ENCODE measurements around the gene SEPTIN8. TPM values are rescaled to one million over a fixed set of nuclear protein-coding genes. Genes with fewer than 3 reads are reported as not detected.
A peak's percentile ranks its signal among the peaks of the same experiment; 100 is the strongest.

SEPTIN8 gene
- total and polyA plus RNA-seq, 10 of the 15 experiments (the other 5 are each of a cell fraction or from before 2014, with no cell fraction given): 6.1 to 96.1 (median 29.4) TPM

DNA sequence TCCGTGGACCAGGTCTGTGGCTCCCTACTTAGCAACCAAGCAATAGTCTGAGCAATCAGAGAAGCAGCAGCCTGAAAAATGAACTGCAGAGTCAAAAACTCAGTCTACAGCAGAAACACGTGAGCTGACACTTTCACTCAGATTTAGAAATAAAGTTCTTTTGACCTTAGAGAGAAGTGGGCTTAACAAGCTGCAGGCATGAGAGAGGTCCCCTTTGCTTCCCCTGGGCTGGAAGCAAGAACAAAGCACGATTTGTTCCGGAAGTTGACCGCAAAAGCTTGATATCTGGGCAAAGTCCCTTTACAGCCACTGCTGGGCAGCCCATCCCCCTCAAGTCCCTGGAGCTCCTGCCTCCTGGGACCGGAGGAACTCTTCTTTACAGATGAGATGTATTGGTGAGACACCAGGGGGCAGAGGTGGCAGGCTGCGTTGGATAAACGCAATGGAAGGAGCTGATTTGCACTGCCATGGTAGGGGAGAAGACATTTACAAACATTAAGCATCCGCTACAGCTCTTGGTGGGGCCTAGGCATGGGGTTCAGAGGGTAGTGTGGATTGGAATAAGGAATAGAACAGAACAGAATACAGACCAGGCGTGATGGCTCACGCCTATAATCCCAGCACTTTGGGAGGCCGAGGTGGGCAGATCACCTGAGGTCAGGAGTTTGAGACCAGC lies 30.3 kb upstream of the SEPTIN8 start:
- CTCF ChIA-PET: interaction anchor here (0.6 to 9.0 kb wide), 26 partner anchors 10 to 280 kb away, joined by 3 to 159 read pairs (median 4); partner anchors contain the start of genes CCNI2, GDF9, KIF3A and SEPTIN8
- RAD21 ChIA-PET (ENCODE audit: unreplicated experiment): interaction anchor here (0.6 to 6.5 kb wide), 18 partner anchors 10 to 438 kb away, joined by 3 to 106 read pairs (median 5); partner anchors contain the start of genes CCNI2, SEPTIN8 and SLC22A5
- POLR2A ChIA-PET: interaction anchor here (0.9 to 6.2 kb wide), 7 partner anchors 11 to 148 kb away, joined by 3 to 41 read pairs (median 5); no protein-coding TSS in a partner anchor
- no peak for TF ChIP-seq EGR1 (IDR thresholded peaks at IDR 0.05; ENCODE audit: borderline replicate concordance in 1 of 2, low read depth in 2 of 2, low read length in 2 of 2)
- no peak for TF ChIP-seq PKNOX1 (IDR thresholded peaks at IDR 0.05)
- peak; percentile 67 for TF ChIP-seq IKZF1 (conservative IDR thresholded peaks at IDR 0.05)
- 0 out of 2 replicates have a peak, but pooled peaks have one; percentile 70 for TF ChIP-seq YBX1 (IDR thresholded peaks at IDR 0.05)
- TF ChIP-seq NRF1 (conservative IDR thresholded peaks at IDR 0.05; ENCODE audit: low read depth, low read length): no peak
- TF ChIP-seq, protein P1, sequence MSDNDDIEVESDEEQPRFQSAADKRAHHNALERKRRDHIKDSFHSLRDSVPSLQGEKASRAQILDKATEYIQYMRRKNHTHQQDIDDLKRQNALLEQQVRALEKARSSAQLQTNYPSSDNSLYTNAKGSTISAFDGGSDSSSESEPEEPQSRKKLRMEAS (IDR thresholded peaks at IDR 0.05; ENCODE audit: low read depth, low read length): no peak
- no peak for TF ChIP-seq POLR2AphosphoS5 (IDR thresholded peaks at IDR 0.05; ENCODE audit: low read length)
- TF ChIP-seq STAT3 (IDR thresholded peaks at IDR 0.05; ENCODE audit: low read depth, low read length): no peak
- TF ChIP-seq ZBTB4 (CRISPR knock-in tag; IDR thresholded peaks at IDR 0.05): no peak
- TF ChIP-seq, protein P2, sequence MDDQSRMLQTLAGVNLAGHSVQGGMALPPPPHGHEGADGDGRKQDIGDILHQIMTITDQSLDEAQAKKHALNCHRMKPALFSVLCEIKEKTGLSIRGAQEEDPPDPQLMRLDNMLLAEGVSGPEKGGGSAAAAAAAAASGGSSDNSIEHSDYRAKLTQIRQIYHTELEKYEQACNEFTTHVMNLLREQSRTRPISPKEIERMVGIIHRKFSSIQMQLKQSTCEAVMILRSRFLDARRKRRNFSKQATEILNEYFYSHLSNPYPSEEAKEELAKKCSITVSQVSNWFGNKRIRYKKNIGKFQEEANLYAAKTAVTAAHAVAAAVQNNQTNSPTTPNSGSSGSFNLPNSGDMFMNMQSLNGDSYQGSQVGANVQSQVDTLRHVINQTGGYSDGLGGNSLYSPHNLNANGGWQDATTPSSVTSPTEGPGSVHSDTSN (IDR thresholded peaks at IDR 0.05; ENCODE audit: insufficient replicate concordance, low read depth, low read length): no peak
- TF ChIP-seq SMARCA5 (IDR thresholded peaks at IDR 0.05): no peak
- no peak for TF ChIP-seq SPI1 (IDR thresholded peaks at IDR 0.05; ENCODE audit: borderline replicate concordance, insufficient read depth, low read depth, low read length)
- no peak for TF ChIP-seq BRCA1 (IDR thresholded peaks at IDR 0.05; ENCODE audit: low read depth, low read length)

More for the DNA sequence above, 30.3 kb upstream of the SEPTIN8 start:
- in situ Hi-C loops (cut with MboI) (no loop called here), intact Hi-C loops (cut with micrococcal nuclease; ENCODE audit: unreplicated experiment) (no loop called here)
- H3K4me3 ChIP-seq: no peak overlapping the region
- H3K4me1 ChIP-seq (ENCODE audit: control insufficient read depth, insufficient read depth, low read length): no peaks in the 10 kb centered on the region
- no peak overlapping the region for H2AFZ ChIP-seq (ENCODE audit: control insufficient read depth, low read depth, low read length)
- H3K9ac ChIP-seq (ENCODE audit: control insufficient read depth, insufficient read depth, low read length): no peak overlapping the region
- FAIRE-seq: no peak
- ATAC-seq: peak; percentile 94
- DNase-seq (ENCODE audit: low read depth, low spot score): peak; percentile 20
- H3K4me2 ChIP-seq (ENCODE audit: control insufficient read depth, insufficient read depth): no peak overlapping the region
- BruUV-seq (replicated peaks): no TSS peak
- H3K79me2 ChIP-seq (ENCODE audit: control insufficient read depth, insufficient read depth, low read length): no peaks in the 10 kb centered on the region
- H3K9me3 ChIP-seq (replicated peaks; ENCODE audit: control insufficient read depth, insufficient read depth, low read length): no peaks in the 10 kb centered on the region; the same call in 2 of the 3 replicates
- WGBS (ENCODE audit: insufficient coverage, insufficient replicate concordance, low lambda C conversion rate, missing lambda C conversion rate): 52% methylated on average over 12 of the region's 12 CpGs
- no peak overlapping the region for H3K27ac ChIP-seq (ENCODE audit: control insufficient read depth, insufficient read depth)
- SMC1A ChIA-PET (ENCODE audit: uncharacterized antibody, unreplicated experiment): interaction anchor here (0.6 to 6.0 kb wide), 31 partner anchors 9 to 438 kb away, joined by 3 to 99 read pairs (median 3); partner anchors contain the start of genes SEPTIN8 and SLC22A5
- no peaks in the 10 kb centered on the region for H3K36me3 ChIP-seq (ENCODE audit: control insufficient read depth in 2 of 2, insufficient read depth in 2 of 2, low read length in 1 of 2)
- H3K27me3 ChIP-seq (replicated peaks in 1 of 2; ENCODE audit: control insufficient read depth in 2 of 2, insufficient read depth in 2 of 2, low read length in 1 of 2): peaks cover 0 to 4% of the 10 kb centered on the region in 2 experiments; a peak in 2 of 4 replicates
- no peaks in the 10 kb centered on the region for H4K20me1 ChIP-seq (ENCODE audit: control insufficient read depth, insufficient read depth)

Data from GM12878 (cell line).